OCI-LY3 (cell line): ENCODE measurements around the gene FRMD4B.

ENCODE experiments used
- EZH2phosphoT487 ChIP-seq: fragments of 200-600 bp; shearing (Covaris generic); IDR thresholded peaks from 2 replicates; pipeline ENCODE4 v1.6.1; 2018; ENCODE audit warnings: antibody characterized with exemption, mixed run types, low read depth
- TF ChIP-seq, protein P1 (sequence below): fragments of 200-600, 300-600 bp; sonication (generic); IDR thresholded peaks from 2 replicates; pipeline ENCODE4 v1.5.1; 2014; ENCODE audit warnings: antibody characterized with exemption, low read length, low read depth

DNA sequence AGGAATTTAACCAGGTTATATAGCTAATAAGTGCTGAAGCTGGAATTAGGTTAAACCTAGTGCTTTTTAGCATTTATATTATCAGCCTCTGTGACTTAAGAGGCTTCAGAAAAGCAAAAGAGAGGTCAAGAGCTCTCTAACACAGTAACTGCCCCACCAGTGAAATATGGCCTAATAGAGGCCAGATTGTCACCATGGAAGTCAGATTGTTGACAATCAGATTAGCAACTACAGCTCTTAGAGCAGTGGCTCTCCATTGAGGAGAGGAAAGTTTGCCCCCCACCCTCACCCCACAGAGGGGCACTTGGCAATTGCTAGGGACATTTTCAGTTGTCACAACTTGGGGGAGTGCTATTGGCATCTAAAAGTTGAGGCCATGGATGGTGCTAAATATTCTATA, 240.2 kb downstream of the FRMD4B start:
- TF ChIP-seq, protein P1, sequence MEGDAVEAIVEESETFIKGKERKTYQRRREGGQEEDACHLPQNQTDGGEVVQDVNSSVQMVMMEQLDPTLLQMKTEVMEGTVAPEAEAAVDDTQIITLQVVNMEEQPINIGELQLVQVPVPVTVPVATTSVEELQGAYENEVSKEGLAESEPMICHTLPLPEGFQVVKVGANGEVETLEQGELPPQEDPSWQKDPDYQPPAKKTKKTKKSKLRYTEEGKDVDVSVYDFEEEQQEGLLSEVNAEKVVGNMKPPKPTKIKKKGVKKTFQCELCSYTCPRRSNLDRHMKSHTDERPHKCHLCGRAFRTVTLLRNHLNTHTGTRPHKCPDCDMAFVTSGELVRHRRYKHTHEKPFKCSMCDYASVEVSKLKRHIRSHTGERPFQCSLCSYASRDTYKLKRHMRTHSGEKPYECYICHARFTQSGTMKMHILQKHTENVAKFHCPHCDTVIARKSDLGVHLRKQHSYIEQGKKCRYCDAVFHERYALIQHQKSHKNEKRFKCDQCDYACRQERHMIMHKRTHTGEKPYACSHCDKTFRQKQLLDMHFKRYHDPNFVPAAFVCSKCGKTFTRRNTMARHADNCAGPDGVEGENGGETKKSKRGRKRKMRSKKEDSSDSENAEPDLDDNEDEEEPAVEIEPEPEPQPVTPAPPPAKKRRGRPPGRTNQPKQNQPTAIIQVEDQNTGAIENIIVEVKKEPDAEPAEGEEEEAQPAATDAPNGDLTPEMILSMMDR, result no peak
- TF ChIP-seq EZH2phosphoT487, result no peak
